GM12878 (cell line): ENCODE results near the gene FGF12. TPM values are rescaled to one million over a fixed set of nuclear protein-coding genes. Genes with fewer than 3 reads are reported as not detected.

Experiments
- ATAC-seq: fragments of 200-7000 bp; cut with Tn5 transposase; 3 replicates; pipeline ENCODE4 v1.9.1; 2020; ENCODE audit warnings: mild to moderate bottlenecking, moderate library complexity
- BruUV-seq: library from RNA; stranded (reverse); fragments of 400-500 nt; replicated peaks from 2 replicates; lab custom pipeline; 2021; lab: Mats Ljungman, UMichigan
- CTCF ChIA-PET: fragments of 300-600 bp; sonication (Branson Sonifier 250); formaldehyde crosslinking; extraction: SDS; loops from one replicate; lab custom pipeline; 2021; ENCODE audit warnings: inconsistent platforms; lab: Yijun Ruan, JAX
- POLR2A ChIA-PET: fragments of 350-600 bp; formaldehyde crosslinking; extraction: SDS; loops from one replicate; lab custom pipeline; 2021; ENCODE audit warnings: inconsistent platforms; lab: Charles Lee
- RAD21 ChIA-PET: fragments of 300-600 bp; sonication (Branson Sonifier 250); formaldehyde crosslinking; loops from one replicate; lab custom pipeline; 2023; ENCODE audit warnings: antibody characterized with exemption; ENCODE audit not compliant: unreplicated experiment; lab: Charles Lee
- SMC1A ChIA-PET: fragments of 300-600 bp; sonication (Branson Sonifier 250); formaldehyde crosslinking; loops from one replicate; lab custom pipeline; 2023; ENCODE audit not compliant: unreplicated experiment, uncharacterized antibody; lab: Charles Lee
- DNase-seq: peaks from one replicate; pipeline ENCODE4 v3.0.0-alpha.2; 2011; ENCODE audit warnings: low read depth, low spot score
- FAIRE-seq: peaks from 3 replicates; lab custom pipeline; 2011; peaks lifted over from hg19 to GRCh38; lab: Jason Lieb, UNC
- H2AFZ ChIP-seq: 2 replicates; pipeline ENCODE4 v1.6.0; 2011; ENCODE audit warnings: low read depth, low read length, control low read depth; ENCODE audit not compliant: control insufficient read depth
- H3K27ac ChIP-seq: 2 replicates; pipeline ENCODE4 v1.5.1; 2011; ENCODE audit warnings: control low read depth; ENCODE audit not compliant: control insufficient read depth, insufficient read depth
- H3K27me3 ChIP-seq, 2 experiments: replicated peaks in 1 of 2; 2 replicates each; pipeline versions ENCODE4 v1.6.0 to v1.6.1; 2011; ENCODE audit warnings: low read length in 1 of 2; ENCODE audit not compliant: control insufficient read depth in 2 of 2, insufficient read depth in 2 of 2
- H3K36me3 ChIP-seq, 2 experiments: 2 replicates each; pipeline ENCODE4 v1.5.1; 2011; ENCODE audit warnings: low read length in 1 of 2; ENCODE audit not compliant: control insufficient read depth in 2 of 2, insufficient read depth in 2 of 2
- H3K4me1 ChIP-seq: 2 replicates; pipeline ENCODE4 v1.6.1; 2011; ENCODE audit warnings: mild to moderate bottlenecking, low read length, moderate library complexity, mixed read lengths; ENCODE audit not compliant: control insufficient read depth, insufficient read depth
- H3K4me2 ChIP-seq: 2 replicates; pipeline ENCODE4 v1.6.0; 2011; ENCODE audit warnings: control low read depth; ENCODE audit not compliant: control insufficient read depth, insufficient read depth
- H3K4me3 ChIP-seq: fragments of 200-600 bp; sonication (generic); 2 replicates; pipeline ENCODE4 v1.5.1; 2016
- H3K79me2 ChIP-seq: 2 replicates; pipeline ENCODE4 v1.6.0; 2011; ENCODE audit warnings: low read length; ENCODE audit not compliant: control insufficient read depth, insufficient read depth
- H3K9ac ChIP-seq: 2 replicates; pipeline ENCODE4 v1.8.0; 2011; ENCODE audit warnings: low read length, control low read depth, mixed read lengths; ENCODE audit not compliant: control insufficient read depth, insufficient read depth
- H3K9me3 ChIP-seq: replicated peaks from 3 replicates; pipeline ENCODE4 v1.5.1; 2011; ENCODE audit warnings: mild to moderate bottlenecking, low read length; ENCODE audit not compliant: control insufficient read depth, insufficient read depth
- H4K20me1 ChIP-seq: 2 replicates; pipeline ENCODE4 v1.6.0; 2011; ENCODE audit not compliant: control insufficient read depth, insufficient read depth
- CHD1 ChIP-seq: IDR thresholded peaks from 2 replicates; pipeline ENCODE4 v1.6.1; 2012; ENCODE audit warnings: low read depth, low read length, improper control_type of control experiment
- DPF2 ChIP-seq: fragments of 450-650 bp; IDR thresholded peaks from 2 replicates; pipeline ENCODE4 v1.6.1; 2017; ENCODE audit warnings: mild to moderate bottlenecking
- EZH2 ChIP-seq: IDR thresholded peaks from 2 replicates; pipeline ENCODE4 v1.6.1; 2012; ENCODE audit warnings: low read depth, mild to moderate bottlenecking, control low read depth, inconsistent platforms, low read length, borderline replicate concordance; ENCODE audit not compliant: control insufficient read depth
- FOXK2 ChIP-seq: fragments of 450-650 bp; IDR thresholded peaks from 2 replicates; pipeline ENCODE4 v1.6.1; 2017; ENCODE audit warnings: mild to moderate bottlenecking, moderate library complexity
- MEF2A ChIP-seq: IDR thresholded peaks from 2 replicates; pipeline ENCODE4 v1.6.1; 2011; ENCODE audit warnings: low read depth, mild to moderate bottlenecking, low read length, moderate library complexity; ENCODE audit not compliant: insufficient read depth
- NFIC ChIP-seq: IDR thresholded peaks from 2 replicates; pipeline ENCODE4 v1.6.1; 2012; ENCODE audit warnings: low read depth, mild to moderate bottlenecking, inconsistent platforms, low read length, moderate library complexity
- PML ChIP-seq: IDR thresholded peaks from 2 replicates; pipeline ENCODE4 v1.6.1; 2012; ENCODE audit warnings: low read length, inconsistent platforms
- RB1 ChIP-seq: fragments of 450-650 bp; formaldehyde crosslinking; IDR thresholded peaks from 2 replicates; pipeline ENCODE4 v1.6.1; 2017; ENCODE audit warnings: mild to moderate bottlenecking, borderline replicate concordance
- SREBF2 ChIP-seq: IDR thresholded peaks from 2 replicates; pipeline ENCODE4 v1.6.1; 2012; ENCODE audit warnings: mild to moderate bottlenecking, low read length
- STAT1 ChIP-seq: fragments of 450-650 bp; conservative IDR thresholded peaks from 2 replicates; pipeline ENCODE4 v1.6.1; 2014; ENCODE audit warnings: antibody characterized with exemption, mild to moderate bottlenecking
- ZNF592 ChIP-seq: fragments of 450-650 bp; IDR thresholded peaks from 2 replicates; pipeline ENCODE4 v1.6.1; 2017; ENCODE audit warnings: mild to moderate bottlenecking, moderate library complexity
- WGBS: methylation state at CpG from one replicate; pipeline ENCODE4 v1.1.6; 2016; ENCODE audit warnings: low lambda C conversion rate; ENCODE audit not compliant: insufficient replicate concordance, insufficient coverage; ENCODE audit errors: missing lambda C conversion rate; 5-methylcytosine and 5-hydroxymethylcytosine counted together
- in situ Hi-C: fragments of 300-500 bp; cut with MboI; formaldehyde crosslinking; loops from 9 replicates; pipeline ENCODE4 v1.14.3; 2018; ENCODE audit warnings: mixed read lengths
- intact Hi-C: fragments of 100-400 bp; cut with micrococcal nuclease; formaldehyde crosslinking; loops from one replicate; pipeline ENCODE4 v1.14.2; 2022; ENCODE audit not compliant: unreplicated experiment
- polyA plus RNA-seq, 11 experiments: library from polyadenylated mRNA; depleted of rRNA in 4 of 11; unstranded in 6 of 11; stranded (reverse) in 5 of 11; fragments of >200 nt; fragmentation: Nextera tagmentation in 4 of 11; fragmentation: Illumina TruSeq in 1 of 11; extraction: Ambion mirVana in 4 of 11; extraction: Trizol in 1 of 11; gene quantifications; 1 replicate in 1 of 11; 2 replicates in 10 of 11; pipeline versions ENCODE4 v1.2.1 to v1.2.3, GENCODE V29; 2011 to 2016; ENCODE audit warnings: inconsistent platforms in 2 of 11, missing spikeins in 2 of 11, low read depth in 1 of 11
- total RNA-seq, 4 experiments: library from RNA; depleted of rRNA in 3 of 4; stranded (reverse); fragments of >200 nt in 3 of 4; fragmentation: Illumina TruSeq in 1 of 4; extraction: Trizol in 1 of 4; gene quantifications; 2 replicates each; pipeline versions ENCODE4 v1.2.1 to v1.2.3, GENCODE V29; 2013 to 2021

The FGF12 gene
- total and polyA plus RNA-seq, 10 of the 15 experiments (the other 5 are each of a cell fraction or from before 2014, with no cell fraction given): 0.03 to 0.43 (median 0.13) TPM; not detected in 7

- ChIA-PET RAD21 (no interaction called here), CTCF (no interaction called here), SMC1A (no interaction called here), POLR2A (no interaction called here)
- no peaks in the 10 kb centered on the region for H3K79me2 ChIP-seq
- ATAC-seq (no peak), DNase-seq (no peak), FAIRE-seq (no peak)
- BruUV-seq: no TSS peak
- TF ChIP-seq MEF2A (no peak), PML (no peak), DPF2 (no peak), ZNF592 (no peak), RB1 (no peak), EZH2 (no peak), NFIC (no peak), FOXK2 (no peak), STAT1 (no peak), SREBF2 (no peak), CHD1 (no peak)
- H3K4me3 ChIP-seq: no peak overlapping the region
- intact Hi-C loops: no loop called here
- no peaks in the 10 kb centered on the region for H3K27me3 ChIP-seq
- no peaks in the 10 kb centered on the region for H3K9me3 ChIP-seq
- WGBS: 0% methylated on average over 3 of the region's 3 CpGs
- no peak overlapping the region for H3K4me2 ChIP-seq
- H3K36me3 ChIP-seq: no peaks in the 10 kb centered on the region
- H4K20me1 ChIP-seq: no peaks in the 10 kb centered on the region
- H2AFZ ChIP-seq: no peak overlapping the region
- in situ Hi-C loops: no loop called here
- H3K9ac ChIP-seq: no peak overlapping the region
- no peak overlapping the region for H3K27ac ChIP-seq
- H3K4me1 ChIP-seq: no peaks in the 10 kb centered on the region
These were observed 424.1 kb downstream of the FGF12 start for GRCh38 chr3:192303235-192303634.
